GM18507 (cell line): Measurements from ENCODE around the gene ANKRD31.
"Not testable (repeated sequence)": the region's sequence is repeated elsewhere in the genome, so short reads cannot be mapped to it uniquely, and the experiment has no call there.

Experiments used
- DNase-seq: peaks from one replicate; pipeline ENCODE4 v3.0.0; 2011; ENCODE audit warnings: low read depth; ENCODE audit not compliant: insufficient read length; ENCODE audit errors: extremely low spot score
- FAIRE-seq: peaks from 2 replicates; lab custom pipeline; 2011; peaks lifted over from hg19 to GRCh38; lab: Jason Lieb, UNC

ANKRD31 gene

DNA sequence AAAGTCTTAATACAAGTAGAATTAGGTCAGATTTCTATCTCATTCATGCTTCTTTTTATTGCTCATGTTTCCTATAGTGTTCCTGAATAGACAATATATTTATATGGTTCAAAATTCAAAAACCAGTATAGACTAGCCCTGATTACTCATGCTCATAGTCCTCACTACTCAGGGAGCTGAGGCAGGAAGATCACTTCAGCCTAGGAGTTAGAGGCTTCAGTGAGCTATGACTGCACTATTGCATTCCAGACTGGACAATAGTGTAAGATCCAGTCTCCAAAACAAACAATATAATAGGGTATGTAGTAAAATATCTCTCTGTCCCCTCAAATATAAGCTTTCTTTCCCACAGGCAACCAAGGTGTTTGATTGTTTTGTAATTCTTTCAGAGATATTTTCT is 2.4 kb downstream of the ANKRD31 start:
- DNase-seq = no peak
- no peak for FAIRE-seq

DNA sequence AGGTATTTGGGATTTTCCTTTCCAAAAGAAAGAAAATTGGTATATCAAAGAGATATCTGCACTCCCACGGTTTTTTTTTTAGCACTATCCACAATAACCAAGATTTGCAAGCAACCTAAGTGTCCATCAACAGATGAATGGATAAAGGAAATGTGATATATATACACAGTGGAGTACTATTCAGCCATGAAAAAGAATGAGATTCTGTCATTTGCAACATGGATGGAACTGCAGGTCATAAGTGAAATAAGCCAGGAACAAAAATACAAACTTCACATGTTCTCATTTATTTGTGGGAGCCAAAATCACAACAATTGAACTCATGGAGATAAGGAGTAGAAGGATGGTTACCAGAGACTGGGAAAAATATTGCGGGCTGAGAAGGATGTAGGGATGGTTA is 9.8 kb downstream of the ANKRD31 start:
- no peak for DNase-seq
- no peak for FAIRE-seq

DNA sequence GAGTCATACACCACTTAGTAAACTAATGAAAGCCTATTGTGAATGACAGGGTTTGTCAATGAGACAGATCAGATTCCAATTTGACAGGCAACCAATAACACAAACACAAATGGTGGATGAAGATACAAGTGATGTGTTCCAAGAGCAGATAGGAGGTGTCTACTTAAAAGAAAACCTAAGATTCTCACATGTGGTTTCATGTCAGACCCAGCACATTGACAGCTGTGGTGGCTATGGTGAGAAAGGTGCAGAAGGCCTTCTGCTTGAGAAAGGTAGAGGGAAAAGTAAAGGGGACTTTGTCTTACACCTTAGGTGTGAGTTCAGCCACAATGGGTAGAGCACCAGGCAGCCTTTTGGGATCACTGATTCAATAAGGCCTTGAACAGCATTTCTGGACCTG is 11.2 kb downstream of the ANKRD31 start:
- DNase-seq = no peak
- no peak for FAIRE-seq

DNA sequence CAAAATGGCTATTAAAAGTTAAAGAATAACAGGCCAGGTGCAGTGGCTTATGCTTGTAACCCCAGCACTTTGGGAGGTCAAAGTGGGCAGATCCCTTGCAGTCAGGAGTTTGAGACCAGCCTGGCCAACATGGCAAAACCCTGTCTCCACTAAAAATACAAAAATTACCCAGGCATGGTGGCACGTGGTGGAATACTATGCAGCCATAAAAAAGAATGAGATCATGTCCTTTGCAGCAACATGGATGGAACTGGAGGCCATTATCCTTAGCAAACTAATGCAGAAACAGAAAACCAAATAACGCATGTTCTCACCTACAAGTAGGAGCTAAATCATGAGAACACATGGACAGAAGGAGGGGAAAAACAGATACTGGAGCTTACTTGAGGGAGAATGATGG is 15.9 kb downstream of the ANKRD31 start:
- not testable (repeated sequence) for FAIRE-seq, DNase-seq

DNA sequence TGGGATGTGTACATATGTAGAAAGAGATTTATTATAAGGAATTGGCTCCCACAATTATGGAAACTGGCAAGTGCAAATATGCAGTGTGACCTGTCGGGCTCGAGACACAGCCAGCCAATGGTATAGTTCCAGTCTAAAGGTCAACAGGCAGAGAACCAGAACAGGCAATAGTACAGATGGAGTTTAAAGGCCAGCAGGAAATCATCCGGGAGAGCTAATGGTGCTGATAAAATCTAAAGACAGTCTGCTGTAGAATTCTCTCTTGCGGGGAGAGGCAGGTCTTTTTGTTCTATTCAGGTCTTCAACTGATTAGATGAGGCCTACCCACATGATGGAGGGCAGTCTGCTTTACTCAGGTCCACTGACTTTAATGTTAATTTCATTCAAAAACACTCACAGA is 21.8 kb downstream of the ANKRD31 start:
- DNase-seq = no peak
- no peak for FAIRE-seq

DNA sequence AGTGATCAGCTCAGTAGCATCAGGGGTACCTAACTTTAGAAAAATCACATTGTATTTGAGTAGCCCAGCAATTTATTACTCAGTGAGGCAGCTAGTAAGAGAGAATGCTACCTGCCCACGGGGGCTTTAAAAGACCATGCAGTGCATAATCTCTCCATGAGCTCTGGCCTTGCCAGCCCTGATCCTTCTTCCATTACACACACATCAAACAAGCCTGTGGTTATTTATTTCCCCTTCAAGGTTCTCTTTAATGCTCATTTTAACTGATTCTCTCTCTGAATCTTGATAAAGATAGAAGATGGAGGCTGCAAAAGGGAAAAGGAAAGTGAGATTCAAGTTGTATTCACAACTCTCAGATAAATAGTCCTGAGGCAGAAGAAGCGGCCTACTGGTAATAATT is 22.3 kb downstream of the ANKRD31 start:
- DNase-seq = no peak

DNA sequence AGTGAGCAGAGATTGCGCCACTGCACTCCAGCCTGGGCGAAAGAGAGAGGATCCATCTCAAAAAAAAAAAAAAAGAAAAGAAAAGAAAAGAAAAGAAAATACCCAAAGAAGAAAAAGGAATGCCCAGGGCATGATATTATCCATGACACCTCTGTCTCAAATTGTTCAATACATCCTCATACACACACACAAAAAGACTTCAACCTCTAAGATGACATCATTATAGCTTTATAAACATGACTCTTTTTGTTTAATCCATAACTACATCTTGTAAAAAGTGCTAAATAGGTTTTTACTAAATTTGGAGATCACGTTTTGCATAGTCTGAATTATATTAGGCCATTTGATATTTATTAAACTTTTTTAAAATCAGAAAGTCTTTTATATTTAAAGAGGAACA is 33.1 kb downstream of the ANKRD31 start:
- DNase-seq = no peak

More for the DNA sequence above, 22.3 kb downstream of the ANKRD31 start:
- FAIRE-seq = no peak

DNA sequence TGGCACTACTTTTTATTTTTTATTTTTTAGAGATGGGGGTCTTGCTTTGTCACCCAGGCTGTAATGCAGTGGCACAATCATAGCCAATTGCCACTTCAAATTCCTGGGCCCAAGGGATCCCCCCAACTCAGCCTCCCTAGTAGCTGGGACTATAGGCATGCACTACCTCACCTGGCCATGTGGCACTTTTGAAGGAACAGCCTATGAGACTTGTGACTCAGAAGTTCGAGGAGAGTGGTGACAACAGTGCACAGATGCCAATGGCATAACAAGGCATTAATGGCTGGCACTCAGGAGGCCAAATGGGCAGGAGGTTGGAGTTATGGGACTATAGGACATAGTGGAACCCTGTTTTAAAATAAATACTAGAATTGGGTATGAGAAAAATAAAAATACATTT is 33.7 kb downstream of the ANKRD31 start:
- DNase-seq = no peak
- no peak for FAIRE-seq

More for the DNA sequence above, 33.1 kb downstream of the ANKRD31 start:
- FAIRE-seq = no peak

DNA sequence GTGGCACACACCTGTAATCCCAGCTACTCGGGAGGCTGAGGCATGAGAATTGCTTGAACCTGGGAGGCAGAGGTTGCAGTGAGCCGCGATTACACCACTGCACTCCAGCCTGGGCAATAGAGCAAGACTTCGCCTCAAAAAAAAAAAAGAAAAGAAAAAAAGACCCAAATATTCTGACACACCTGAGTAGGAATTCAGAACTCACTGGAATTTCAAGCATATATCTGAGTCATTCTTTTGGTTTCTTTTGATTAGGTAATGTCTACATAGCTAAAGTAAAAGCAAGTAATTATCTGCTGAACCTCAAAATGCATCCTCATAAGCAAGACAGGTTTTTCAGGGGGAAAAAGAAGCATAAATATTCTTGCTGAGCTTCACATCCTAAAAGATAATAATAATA is 35.9 kb downstream of the ANKRD31 start:
- DNase-seq (no peak), FAIRE-seq (no peak)

DNA sequence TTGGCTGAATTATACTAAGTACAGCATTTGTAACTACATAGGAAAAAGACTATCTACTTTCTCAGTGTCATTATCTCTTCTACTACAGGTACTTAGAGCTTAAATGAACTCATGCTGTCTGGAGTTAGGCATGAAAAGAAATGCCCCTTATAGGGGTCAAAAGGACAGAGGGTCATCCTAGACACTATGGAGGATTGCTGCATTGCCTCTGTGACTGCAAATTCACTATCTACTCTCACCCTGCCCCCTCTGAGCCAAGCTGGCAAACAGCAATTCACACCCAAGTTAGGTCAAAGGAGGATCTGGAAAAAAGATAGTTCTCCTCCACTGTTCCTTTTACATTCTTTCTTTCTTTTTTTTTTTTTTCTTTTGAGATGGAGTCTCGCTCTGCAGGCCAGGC is 36.7 kb downstream of the ANKRD31 start:
- DNase-seq (no peak), FAIRE-seq (no peak)

DNA sequence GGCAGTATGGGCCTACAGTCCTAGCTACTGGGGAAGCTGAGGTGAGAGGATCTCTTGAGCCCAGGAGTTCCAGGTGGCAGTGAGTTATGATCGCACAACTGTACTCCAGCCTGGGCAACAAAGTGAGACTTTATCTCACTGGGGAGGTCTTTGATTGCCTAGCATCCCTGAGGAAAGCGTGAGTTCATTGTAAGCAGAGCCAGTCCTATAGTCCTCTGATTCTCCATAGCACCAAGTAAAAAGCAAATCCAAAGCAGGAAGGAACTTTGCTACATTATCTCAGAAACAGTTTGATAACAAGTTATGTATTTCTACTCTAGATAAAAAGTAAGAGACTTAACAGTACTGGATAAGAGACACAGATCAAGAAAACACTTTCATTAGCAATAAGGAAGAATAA is 37.6 kb downstream of the ANKRD31 start:
- no peak for FAIRE-seq
- DNase-seq = no peak

DNA sequence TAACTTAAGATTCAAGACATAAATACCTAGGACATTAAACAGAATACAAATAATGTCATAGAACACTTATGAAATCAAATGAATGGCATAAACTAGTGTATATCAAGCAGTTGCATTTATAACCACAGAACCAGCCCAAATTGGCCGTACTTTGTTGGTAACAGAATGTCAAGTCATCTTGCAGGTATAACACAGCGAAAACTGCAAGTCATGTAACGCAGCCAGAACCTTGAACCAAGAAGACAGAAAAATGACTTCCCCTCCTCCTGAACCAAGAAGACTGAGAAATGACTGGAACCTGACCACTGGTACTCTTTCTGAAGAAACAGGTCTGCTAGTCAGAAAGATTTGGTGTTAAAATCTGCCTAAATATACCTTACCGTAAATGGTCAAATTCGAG is 38.9 kb downstream of the ANKRD31 start:
- DNase-seq (no peak), FAIRE-seq (no peak)

DNA sequence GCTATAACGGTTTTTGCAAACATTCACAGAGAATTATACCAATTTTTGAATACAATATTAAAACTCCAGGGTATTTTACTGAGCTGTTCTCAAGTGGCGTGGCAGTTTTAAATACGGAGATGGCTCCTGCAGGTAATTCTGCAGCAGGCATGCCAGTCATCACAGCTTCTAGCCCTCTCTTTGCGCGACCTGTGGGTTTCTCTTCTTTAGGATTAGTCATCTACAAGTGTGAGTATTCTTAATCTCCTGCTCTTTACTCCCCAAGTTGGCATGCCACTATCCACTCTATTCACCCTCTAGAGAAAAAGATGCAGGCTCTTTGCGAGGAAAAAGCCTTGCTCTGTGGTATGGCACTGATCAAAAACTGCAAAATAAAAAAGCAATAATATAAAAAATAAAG is 43.9 kb downstream of the ANKRD31 start:
- no peak for FAIRE-seq

DNA sequence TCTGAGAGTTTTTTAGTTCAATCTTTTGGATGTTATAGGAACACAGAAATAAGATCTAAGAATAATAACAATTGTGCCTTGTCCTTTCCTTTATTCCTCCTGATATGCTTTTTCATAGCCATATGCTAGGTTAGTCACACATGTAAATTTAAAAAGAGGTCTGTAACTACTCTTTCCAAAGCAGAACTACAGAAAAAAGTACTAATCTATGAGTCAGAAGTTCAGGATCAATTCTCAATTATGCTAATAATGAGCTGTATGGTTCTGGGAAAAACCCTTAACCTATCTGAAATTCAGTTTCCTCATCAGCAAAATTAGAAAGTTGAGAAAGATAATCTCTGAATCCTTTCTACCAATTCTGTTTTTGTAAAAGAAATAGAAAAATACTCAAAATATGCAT is 44.4 kb downstream of the ANKRD31 start:
- DNase-seq (no peak), FAIRE-seq (no peak)

More for the DNA sequence above, 43.9 kb downstream of the ANKRD31 start:
- no peak for DNase-seq

DNA sequence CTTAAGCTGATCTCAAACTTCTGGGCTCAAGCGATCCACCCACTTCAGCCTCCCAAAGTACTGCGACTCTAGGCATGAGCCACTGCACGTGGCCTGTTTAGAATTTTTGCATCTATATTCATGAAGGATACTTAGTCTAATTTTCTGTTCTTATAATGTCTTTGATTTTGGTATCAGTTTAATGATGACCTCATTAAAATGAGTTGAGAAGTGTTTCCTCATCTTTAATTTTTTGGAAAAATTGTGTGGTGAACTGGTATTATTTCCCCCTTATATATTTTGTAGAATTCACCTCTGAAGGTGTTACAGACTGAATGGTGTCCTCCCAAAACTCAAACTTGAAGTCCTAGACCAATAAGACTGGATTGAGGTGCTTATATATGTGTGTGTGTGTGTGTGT is 46.5 kb downstream of the ANKRD31 start:
- no peak for DNase-seq

DNA sequence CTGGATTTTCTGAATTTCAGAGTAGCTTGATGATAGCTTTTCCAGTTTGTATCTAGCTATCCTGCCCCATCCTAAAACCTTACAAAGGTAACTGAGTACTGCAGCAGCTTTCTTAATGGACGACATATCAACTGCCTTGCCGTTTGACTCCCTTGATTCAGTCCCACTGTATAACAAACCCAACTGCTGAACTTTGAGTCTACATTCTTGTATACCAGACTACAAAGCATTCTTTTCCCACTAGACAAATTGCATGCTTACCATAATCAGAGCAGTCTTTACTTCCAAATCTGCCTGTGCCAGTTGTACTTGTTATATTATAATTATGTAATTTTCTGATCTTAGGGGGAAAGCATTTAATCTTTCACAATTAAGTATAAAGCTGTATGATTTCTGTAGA is 47.3 kb downstream of the ANKRD31 start:
- no peak for FAIRE-seq
- no peak for DNase-seq

More for the DNA sequence above, 46.5 kb downstream of the ANKRD31 start:
- no peak for FAIRE-seq

DNA sequence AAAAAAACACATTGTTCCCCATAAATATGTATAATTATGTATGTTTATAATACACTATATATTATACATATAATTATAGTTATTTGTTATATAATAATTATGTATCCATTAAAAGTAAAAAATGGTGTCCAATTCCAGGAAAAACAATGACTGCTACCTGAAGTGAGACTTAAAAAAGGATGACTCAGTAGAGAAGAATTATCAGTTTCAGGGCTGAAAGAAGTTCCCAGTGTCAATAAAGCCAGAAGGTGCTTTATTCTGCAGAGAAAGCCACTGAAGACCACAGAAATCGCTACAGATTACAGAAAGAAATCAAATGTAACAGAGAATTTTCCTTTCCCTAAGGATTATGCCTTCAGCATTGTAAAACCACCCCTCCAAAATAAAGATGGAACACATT is 50.9 kb downstream of the ANKRD31 start:
- DNase-seq (no peak), FAIRE-seq (no peak)

DNA sequence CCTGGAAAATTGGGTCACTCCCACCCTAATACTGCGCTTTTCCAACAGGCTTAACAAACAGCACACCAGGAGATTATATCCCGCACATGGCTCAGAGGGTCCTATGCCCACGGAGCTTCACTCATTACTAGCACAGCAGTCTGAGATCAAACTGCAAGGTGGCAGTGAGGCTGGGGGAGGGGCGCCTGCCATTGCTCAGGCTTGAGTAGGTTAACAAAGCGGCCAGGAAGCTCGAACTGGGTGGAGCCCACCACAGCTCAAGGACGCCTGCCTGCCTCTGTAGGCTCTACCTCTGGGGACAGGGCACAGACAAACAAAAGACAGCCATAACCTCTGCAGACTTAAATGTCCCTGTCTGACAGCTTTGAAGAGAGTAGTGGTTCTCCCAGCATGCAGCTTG is 60.7 kb downstream of the ANKRD31 start:
- not testable (repeated sequence) for FAIRE-seq, DNase-seq

DNA sequence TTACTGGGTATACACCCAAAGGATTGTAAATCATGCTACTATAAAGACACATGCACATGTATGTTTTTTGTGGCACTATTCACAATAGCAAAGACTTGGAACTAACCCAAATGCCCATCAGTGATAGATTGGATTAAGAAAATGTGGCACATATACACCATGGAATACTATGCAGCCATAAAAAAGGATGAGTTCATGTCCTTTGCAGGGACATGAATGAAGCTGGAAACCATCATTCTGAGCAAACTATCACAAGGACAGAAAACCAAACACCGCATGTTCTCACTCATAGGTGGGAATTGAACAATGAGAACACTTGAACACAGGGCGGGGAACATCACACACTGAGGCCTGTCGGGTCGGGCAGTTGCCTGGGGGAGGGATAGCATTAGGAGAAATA is 61.8 kb downstream of the ANKRD31 start:
- DNase-seq, FAIRE-seq: not testable (repeated sequence)

DNA sequence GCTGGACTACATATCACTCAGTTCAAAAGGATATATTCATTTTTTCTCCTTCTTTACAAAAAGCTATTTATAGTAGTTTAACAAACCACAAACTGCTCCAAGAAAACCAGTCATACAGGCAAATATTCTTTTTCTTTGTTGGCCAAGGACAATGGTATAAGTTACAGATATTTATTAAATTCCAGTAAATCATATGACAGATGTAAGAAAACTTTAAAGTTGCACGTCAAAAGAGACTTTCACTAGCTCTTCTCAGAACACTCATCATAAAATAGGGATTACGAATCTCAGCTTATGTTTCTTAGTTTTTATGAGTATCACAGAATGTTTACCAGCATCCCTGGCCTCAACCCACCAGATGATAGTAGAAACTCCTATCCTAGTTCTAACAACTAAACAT is 67.2 kb downstream of the ANKRD31 start:
- FAIRE-seq (no peak), DNase-seq (no peak)

DNA sequence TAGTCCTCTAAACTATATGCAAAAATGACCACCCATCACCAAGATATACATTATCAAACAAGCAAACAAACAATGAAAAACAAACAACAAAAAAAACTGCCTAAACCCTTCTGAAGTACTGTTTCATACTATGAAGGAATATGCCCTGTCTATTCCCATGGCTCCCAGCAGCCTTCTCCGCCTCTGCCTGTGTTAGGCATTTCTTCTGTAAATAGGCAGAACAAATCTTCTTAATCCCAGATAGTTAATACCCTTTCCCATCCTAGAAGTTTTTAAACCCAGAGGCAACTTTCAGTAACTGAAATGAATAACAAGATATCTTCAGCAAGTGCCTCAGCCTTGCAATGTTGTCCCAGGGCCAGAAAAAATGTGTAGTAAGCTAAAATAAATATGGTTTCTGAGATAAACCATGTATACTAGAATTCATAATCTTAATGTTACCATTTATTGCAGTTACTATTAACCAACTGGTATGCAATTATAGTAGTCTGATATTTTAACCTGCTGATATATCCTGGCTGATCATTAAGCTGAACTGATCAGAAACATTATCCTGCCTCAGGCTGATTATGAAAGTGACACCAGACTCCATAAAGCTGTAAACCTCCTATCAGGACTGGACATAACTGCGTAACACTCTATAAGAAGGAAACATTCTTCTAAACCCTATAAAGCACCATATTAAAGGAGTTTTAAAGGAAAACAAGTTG is 68.5 kb downstream of the ANKRD31 start:
- no peak for FAIRE-seq
- no peak for DNase-seq

DNA sequence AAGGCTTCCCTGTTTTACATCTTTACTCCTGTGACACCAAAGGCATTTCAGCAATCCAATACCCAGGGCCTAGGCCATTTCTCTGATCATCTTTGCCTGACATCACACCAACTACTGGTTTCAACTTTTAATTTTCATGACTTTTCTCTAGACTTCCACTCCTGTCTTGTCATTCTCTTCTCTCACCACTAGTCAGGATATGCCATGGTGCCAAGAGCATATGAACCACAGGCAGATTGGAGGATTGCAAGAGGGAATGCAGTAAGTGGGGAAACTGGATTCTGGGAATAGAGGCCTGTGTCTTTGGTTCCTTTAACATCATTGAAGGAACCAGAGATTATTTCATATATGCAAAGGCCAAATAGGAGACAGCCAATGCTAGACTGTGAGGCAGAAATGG is 69.3 kb downstream of the ANKRD31 start:
- FAIRE-seq (no peak), DNase-seq (no peak)
